Measurements from ENCODE around the gene ALCAM. TPM values are rescaled to one million over a fixed set of nuclear protein-coding genes. Genes with fewer than 3 reads are reported as not detected.

Gene ALCAM
- total and polyA plus RNA-seq, 2 donors (not counting 1 experiment from before 2014, with no cell fraction given) = 168 to 188 TPM

- Histone ChIP-seq H2AFZ (ENCODE audit: low read length) (no peak overlapping the region), H3K27me3 (ENCODE audit: control insufficient read depth, insufficient read depth, low read length) (no peaks in the 10 kb centered on the region), H3K27ac (ENCODE audit: insufficient read depth, low read length) (no peak overlapping the region), H3K4me2 (ENCODE audit: extremely low read depth, insufficient read depth, low read length) (no peak overlapping the region), H3K36me3 (ENCODE audit: control insufficient read depth, insufficient read depth, low read length) (no peaks in the 10 kb centered on the region), H3K4me1 (ENCODE audit: control insufficient read depth, extremely low read depth, insufficient read depth, low read length) (no peaks in the 10 kb centered on the region), H3K79me2 (ENCODE audit: control insufficient read depth, insufficient read depth, low read length) (no peaks in the 10 kb centered on the region), H4K20me1 (ENCODE audit: control insufficient read depth, extremely low read depth, insufficient read depth, low read length) (no peaks in the 10 kb centered on the region), H3K4me3 (replicated peaks in 1 of 4; ENCODE audit: control extremely low read depth in 1 of 4, insufficient read depth in 1 of 4, low read depth in 3 of 4, low read length in 4 of 4) (no peak overlapping the region), H3K9me3 (ENCODE audit: control insufficient read depth, insufficient read depth, low read depth, low read length) (no peaks in the 10 kb centered on the region), H3K9ac (ENCODE audit: insufficient read depth, low read length) (no peak overlapping the region)
- DNase-seq (ENCODE audit: low read depth in 2 of 2) = no peak
- no peak for TF ChIP-seq EZH2 (IDR thresholded peaks at IDR 0.05; ENCODE audit: low read length, missing control alignments)
- no peak for TF ChIP-seq CTCF (conservative IDR thresholded peaks at IDR 0.05 in 1 of 2, IDR thresholded peaks at IDR 0.05 in 1 of 2; ENCODE audit: low read depth in 1 of 2, low read length in 2 of 2)
Observed at GRCh38 chr3:105619651-105620050, 252.9 kb downstream of the ALCAM start.

DNA sequence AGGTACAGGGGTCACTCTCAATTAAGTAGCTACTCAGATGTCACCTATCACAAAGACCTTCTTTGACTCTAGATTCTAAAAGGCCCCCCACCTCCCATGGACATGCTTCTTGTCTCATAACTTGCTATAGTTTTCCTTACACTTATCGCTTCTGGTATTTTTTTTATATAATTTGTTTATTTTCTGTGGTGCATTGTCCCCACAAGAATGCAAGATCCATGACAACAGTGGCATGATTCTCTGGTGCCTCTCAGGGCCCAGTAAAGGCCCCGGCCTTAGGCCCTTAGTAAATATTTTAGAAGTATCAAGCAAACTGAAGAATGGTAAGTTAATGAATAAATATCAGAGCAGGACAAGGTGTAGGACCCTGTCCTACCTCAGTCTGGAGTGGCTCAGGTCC, 253.5 kb downstream of the ALCAM start:
- H3K27ac ChIP-seq (ENCODE audit: insufficient read depth, low read length) = no peak overlapping the region
- H3K27me3 ChIP-seq (ENCODE audit: control insufficient read depth, insufficient read depth, low read length) = no peaks in the 10 kb centered on the region
- no peak for TF ChIP-seq CTCF (conservative IDR thresholded peaks at IDR 0.05 in 1 of 2, IDR thresholded peaks at IDR 0.05 in 1 of 2; ENCODE audit: low read depth in 1 of 2, low read length in 2 of 2)
- TF ChIP-seq EZH2 (IDR thresholded peaks at IDR 0.05; ENCODE audit: low read length, missing control alignments) = no peak
- H3K9me3 ChIP-seq (ENCODE audit: control insufficient read depth, insufficient read depth, low read depth, low read length) = no peaks in the 10 kb centered on the region
- no peak overlapping the region for H2AFZ ChIP-seq (ENCODE audit: low read length)
- no peak overlapping the region for H3K4me2 ChIP-seq (ENCODE audit: extremely low read depth, insufficient read depth, low read length)
- no peak for DNase-seq (ENCODE audit: low read depth in 2 of 2)
- no peak overlapping the region for H3K9ac ChIP-seq (ENCODE audit: insufficient read depth, low read length)
- no peaks in the 10 kb centered on the region for H3K36me3 ChIP-seq (ENCODE audit: control insufficient read depth, insufficient read depth, low read length)
- H4K20me1 ChIP-seq (ENCODE audit: control insufficient read depth, extremely low read depth, insufficient read depth, low read length) = no peaks in the 10 kb centered on the region
- no peak overlapping the region for H3K4me3 ChIP-seq (replicated peaks in 1 of 4; ENCODE audit: control extremely low read depth in 1 of 4, insufficient read depth in 1 of 4, low read depth in 3 of 4, low read length in 4 of 4)
- no peaks in the 10 kb centered on the region for H3K4me1 ChIP-seq (ENCODE audit: control insufficient read depth, extremely low read depth, insufficient read depth, low read length)
- no peaks in the 10 kb centered on the region for H3K79me2 ChIP-seq (ENCODE audit: control insufficient read depth, insufficient read depth, low read length)

- no peak for TF ChIP-seq EZH2 (IDR thresholded peaks at IDR 0.05; ENCODE audit: low read length, missing control alignments)
- TF ChIP-seq CTCF (conservative IDR thresholded peaks at IDR 0.05 in 1 of 2, IDR thresholded peaks at IDR 0.05 in 1 of 2; ENCODE audit: low read depth in 1 of 2, low read length in 2 of 2) = no peak
- no peaks in the 10 kb centered on the region for H3K36me3 ChIP-seq (ENCODE audit: control insufficient read depth, insufficient read depth, low read length)
Observed at GRCh38 chr3:105622169-105622568, 255.5 kb downstream of the ALCAM start.

More at GRCh38 chr3:105622169-105622568, 255.5 kb downstream of the ALCAM start:
- no peak overlapping the region for H3K4me3 ChIP-seq (replicated peaks in 1 of 4; ENCODE audit: control extremely low read depth in 1 of 4, insufficient read depth in 1 of 4, low read depth in 3 of 4, low read length in 4 of 4)
- no peak overlapping the region for H3K4me2 ChIP-seq (ENCODE audit: extremely low read depth, insufficient read depth, low read length)
- no peak overlapping the region for H2AFZ ChIP-seq (ENCODE audit: low read length)
- no peaks in the 10 kb centered on the region for H3K27me3 ChIP-seq (ENCODE audit: control insufficient read depth, insufficient read depth, low read length)
- H3K79me2 ChIP-seq (ENCODE audit: control insufficient read depth, insufficient read depth, low read length) = no peaks in the 10 kb centered on the region
- no peak for DNase-seq (ENCODE audit: low read depth in 2 of 2)
- H3K4me1 ChIP-seq (ENCODE audit: control insufficient read depth, extremely low read depth, insufficient read depth, low read length) = no peaks in the 10 kb centered on the region
- H3K9me3 ChIP-seq (ENCODE audit: control insufficient read depth, insufficient read depth, low read depth, low read length) = no peaks in the 10 kb centered on the region
- no peak overlapping the region for H3K9ac ChIP-seq (ENCODE audit: insufficient read depth, low read length)
- H3K27ac ChIP-seq (ENCODE audit: insufficient read depth, low read length) = no peak overlapping the region
- H4K20me1 ChIP-seq (ENCODE audit: control insufficient read depth, extremely low read depth, insufficient read depth, low read length) = no peaks in the 10 kb centered on the region
